AG09309 (cell line): ENCODE data around the gene SNAP25.

Experiments used
- DNase-seq: peaks from one replicate; pipeline ENCODE4 v3.0.0-alpha.2; 2010; ENCODE audit warnings: low read depth
- H3K4me3 ChIP-seq: 2 replicates; pipeline ENCODE4 v1.5.1; 2011; ENCODE audit warnings: mild to moderate bottlenecking, low read depth, low read length, moderate library complexity; ENCODE audit not compliant: control insufficient read depth
- CTCF ChIP-seq: IDR thresholded peaks from 2 replicates; pipeline ENCODE4 v1.5.1; 2011; ENCODE audit warnings: mild to moderate bottlenecking, low read depth, low read length, inconsistent platforms; ENCODE audit not compliant: insufficient read depth, control insufficient read depth; ENCODE audit errors: missing control alignments

SNAP25 gene

GRCh38 chr20:10247440-10247839, 28.8 kb downstream of the SNAP25 start:
- no peak for DNase-seq
- no peak for TF ChIP-seq CTCF
- no peak overlapping the region for H3K4me3 ChIP-seq

- H3K4me3 ChIP-seq: no peak overlapping the region
- TF ChIP-seq CTCF: no peak
- no peak for DNase-seq
These were observed 30.6 kb downstream of the SNAP25 start for GRCh38 chr20:10249048-10249770.

- no peak overlapping the region for H3K4me3 ChIP-seq
- TF ChIP-seq CTCF: no peak
- DNase-seq: no peak
These were observed 31.2 kb downstream of the SNAP25 start for GRCh38 chr20:10249822-10250221.

GRCh38 chr20:10250902-10251301, 32.3 kb downstream of the SNAP25 start:
- no peak for TF ChIP-seq CTCF
- DNase-seq: no peak
- no peak overlapping the region for H3K4me3 ChIP-seq

- no peak for DNase-seq
- no peak for TF ChIP-seq CTCF
- no peak overlapping the region for H3K4me3 ChIP-seq
These were observed 35.1 kb downstream of the SNAP25 start for GRCh38 chr20:10253780-10254179.

- DNase-seq: no peak
- no peak overlapping the region for H3K4me3 ChIP-seq
- no peak for TF ChIP-seq CTCF
These were observed 37.2 kb downstream of the SNAP25 start for GRCh38 chr20:10255846-10256245.
